ENCODE results near the gene MFSD12. TPM values are rescaled to one million over a fixed set of nuclear protein-coding genes. Genes with fewer than 3 reads are reported as not detected.
"Not testable (repeated sequence)": the region's sequence is repeated elsewhere in the genome, so short reads cannot be mapped to it uniquely, and the experiment has no call there.

MFSD12 gene
- total RNA-seq, 8 experiments from 2014 or later: 21.9 to 87.4 (median 44.0) TPM

GRCh38 chr19:3578390-3578789, 21.0 kb upstream of the MFSD12 start:
- in situ Hi-C loops (cut with MboI; ENCODE audit: low pct_unique_long_range_greater_than_20kb in 2 of 9, low sequenced_read_pairs in 9 of 9, unreplicated experiment in 9 of 9): no loop called here
- no peak overlapping the region for H3K27ac ChIP-seq
- WGBS, 10 experiments: 20 to 100% methylated on average over 1 to 2 of the region's 17 CpGs; no CpG with 5 or more reads in 8 of the 10 experiments
- H3K4me3 ChIP-seq: no peak overlapping the region
- peaks cover 7 to 19% of the 10 kb centered on the region in 2 donors for H3K4me1 ChIP-seq (replicated peaks in 1 of 2)
- ATAC-seq (replicated peaks in 6 of 8): no peak

- in situ Hi-C loops (cut with MboI; ENCODE audit: low pct_unique_long_range_greater_than_20kb in 2 of 9, low sequenced_read_pairs in 9 of 9, unreplicated experiment in 9 of 9): no loop called here
- peaks cover 7 to 19% of the 10 kb centered on the region in 2 donors for H3K4me1 ChIP-seq (replicated peaks in 1 of 2)
- no peak overlapping the region for H3K27ac ChIP-seq
- H3K4me3 ChIP-seq: no peak overlapping the region
- no peak for ATAC-seq (replicated peaks in 6 of 8)
- 97% methylated on average over 7 of the region's 60 CpGs; no CpG with 5 or more reads in 9 of the 10 experiments for WGBS, 10 experiments
Measured at GRCh38 chr19:3577723-3578344, 20.4 kb upstream of the MFSD12 start.

- Histone ChIP-seq H3K27ac (peak overlapping the region; percentile 21 to 68), H3K4me3 (peak overlapping the region; percentile 0 to 23 (median 6)), H3K4me1 (replicated peaks in 1 of 2) (peaks cover 11 to 22% of the 10 kb centered on the region in 2 donors)
- in situ Hi-C loops (cut with MboI; ENCODE audit: low pct_unique_long_range_greater_than_20kb in 2 of 9, low sequenced_read_pairs in 9 of 9, unreplicated experiment in 9 of 9): no loop called here
- WGBS, 10 experiments: 0 to 54% (median 36%) methylated on average over 1 to 9 of the region's 78 CpGs; no CpG with 5 or more reads in 6 of the 10 experiments
- ATAC-seq (replicated peaks in 6 of 8): peak; percentile 2 to 42 (median 18)
Measured at GRCh38 chr19:3576696-3577443, 19.5 kb upstream of the MFSD12 start.

- ATAC-seq (replicated peaks in 6 of 8): no peak
- Histone ChIP-seq H3K27ac (peak overlapping the region in 1 of 2 donors; percentile 68), H3K4me3 (peak overlapping the region in 1 of 5 donors; percentile 3), H3K4me1 (replicated peaks in 1 of 2) (peaks cover 12 to 22% of the 10 kb centered on the region in 2 donors)
- 43 to 85% (median 53%) methylated on average over 3 to 6 of the region's 29 CpGs; no CpG with 5 or more reads in 6 of the 10 experiments for WGBS, 10 experiments
- in situ Hi-C loops (cut with MboI; ENCODE audit: low pct_unique_long_range_greater_than_20kb in 2 of 9, low sequenced_read_pairs in 9 of 9, unreplicated experiment in 9 of 9): no loop called here
Measured at GRCh38 chr19:3575949-3576673, 18.7 kb upstream of the MFSD12 start.

- Histone ChIP-seq H3K4me1 (replicated peaks in 1 of 2) (peaks cover 12 to 19% of the 10 kb centered on the region in 2 donors), H3K4me3 (no peak overlapping the region), H3K27ac (no peak overlapping the region)
- in situ Hi-C loops (cut with MboI; ENCODE audit: low pct_unique_long_range_greater_than_20kb in 2 of 9, low sequenced_read_pairs in 9 of 9, unreplicated experiment in 9 of 9): no loop called here
- WGBS, 10 experiments: 60 to 100% (median 84%) methylated on average over 1 to 9 of the region's 19 CpGs; no CpG with 5 or more reads in 4 of the 10 experiments
- no peak for ATAC-seq (replicated peaks in 6 of 8)
Measured at GRCh38 chr19:3575260-3575741, 17.9 kb upstream of the MFSD12 start.

GRCh38 chr19:3573858-3574637, 16.7 kb upstream of the MFSD12 start:
- Histone ChIP-seq H3K4me1 (replicated peaks in 1 of 2) (peaks cover 12% of the 10 kb centered on the region in 2 donors), H3K27ac (no peak overlapping the region), H3K4me3 (peak overlapping the region; percentile 50 to 84 (median 75))
- in situ Hi-C loops (cut with MboI; ENCODE audit: low pct_unique_long_range_greater_than_20kb in 2 of 9, low sequenced_read_pairs in 9 of 9, unreplicated experiment in 9 of 9): loop anchor here in 1 of 9 experiments (25.0 kb wide), 1 partner anchor 138 kb away; the partner anchor contains the start of genes PIP5K1C and TJP3
- ATAC-seq (replicated peaks in 6 of 8): peak in 6 of 8 experiments; percentile 1 to 34 (median 14)
- 0 to 7% methylated on average over 1 to 5 of the region's 55 CpGs; no CpG with 5 or more reads in 8 of the 10 experiments for WGBS, 10 experiments

- H3K4me3 ChIP-seq: peak overlapping the region; percentile 50 to 84 (median 75)
- ATAC-seq (replicated peaks in 6 of 8): peak; percentile 3 to 10 (median 4)
- no CpG with 5 or more reads among the region's 60 CpGs for WGBS, 10 experiments
- peaks cover 12% of the 10 kb centered on the region in 2 donors for H3K4me1 ChIP-seq (replicated peaks in 1 of 2)
- no peak overlapping the region for H3K27ac ChIP-seq
- in situ Hi-C loops (cut with MboI; ENCODE audit: low pct_unique_long_range_greater_than_20kb in 2 of 9, low sequenced_read_pairs in 9 of 9, unreplicated experiment in 9 of 9): loop anchor here in 1 of 9 experiments (25.0 kb wide), 1 partner anchor 139 kb away; the partner anchor contains the start of genes PIP5K1C and TJP3
Measured at GRCh38 chr19:3573162-3573857, 15.9 kb upstream of the MFSD12 start.

- H3K4me1 ChIP-seq (replicated peaks in 1 of 2): peaks cover 12% of the 10 kb centered on the region in 2 donors
- H3K27ac ChIP-seq: no peak within 1 kb of the TSS
- in situ Hi-C loops (cut with MboI; ENCODE audit: low pct_unique_long_range_greater_than_20kb in 2 of 9, low sequenced_read_pairs in 9 of 9, unreplicated experiment in 9 of 9): loop anchor here in 1 of 9 experiments (25.0 kb wide), 1 partner anchor 139 kb away; the partner anchor contains the start of genes PIP5K1C and TJP3
- WGBS, 10 experiments: no CpG with 5 or more reads among the region's 30 CpGs
- peak within 1 kb of the TSS; percentile 50 to 84 (median 75) for H3K4me3 ChIP-seq
- ATAC-seq (replicated peaks in 6 of 8): no peak
Measured at GRCh38 chr19:3572855-3573161, 15.4 kb upstream of the MFSD12 start, which contains the start of gene HMG20B. HMG20B (plus strand) TSS chr19:3572944; CDS start chr19:3573310, 366 bp downstream.

GRCh38 chr19:3572132-3572854, 14.9 kb upstream of the MFSD12 start:
- in situ Hi-C loops (cut with MboI; ENCODE audit: low pct_unique_long_range_greater_than_20kb in 2 of 9, low sequenced_read_pairs in 9 of 9, unreplicated experiment in 9 of 9): loop anchor here in 1 of 9 experiments (25.0 kb wide), 1 partner anchor 140 kb away; the partner anchor contains the start of genes PIP5K1C and TJP3
- 0 to 80% (median 10%) methylated on average over 1 to 14 of the region's 48 CpGs; no CpG with 5 or more reads in 5 of the 10 experiments for WGBS, 10 experiments
- Histone ChIP-seq H3K4me1 (replicated peaks in 1 of 2) (peaks cover 12% of the 10 kb centered on the region in 2 donors), H3K4me3 (peak overlapping the region; percentile 34 to 84 (median 62)), H3K27ac (no peak overlapping the region)
- peak; percentile 82 to 95 (median 92) for ATAC-seq (replicated peaks in 6 of 8)

GRCh38 chr19:3570606-3571011, 13.2 kb upstream of the MFSD12 start:
- peaks cover 4 to 5% of the 10 kb centered on the region in 2 donors for H3K4me1 ChIP-seq (replicated peaks in 1 of 2)
- no peak for ATAC-seq (replicated peaks in 6 of 8)
- in situ Hi-C loops (cut with MboI; ENCODE audit: low pct_unique_long_range_greater_than_20kb in 2 of 9, low sequenced_read_pairs in 9 of 9, unreplicated experiment in 9 of 9): loop anchor here in 1 of 9 experiments (25.0 kb wide), 1 partner anchor 142 kb away; the partner anchor contains the start of genes PIP5K1C and TJP3
- WGBS, 10 experiments: 60 to 100% (median 96%) methylated on average over 1 to 6 of the region's 7 CpGs; no CpG with 5 or more reads in 3 of the 10 experiments
- H3K27ac ChIP-seq: no peak overlapping the region
- H3K4me3 ChIP-seq: no peak overlapping the region

- not testable (repeated sequence) for H3K4me1 ChIP-seq (replicated peaks in 1 of 2); H3K4me3 ChIP-seq; H3K27ac ChIP-seq; ATAC-seq (replicated peaks in 6 of 8)
- in situ Hi-C loops (cut with MboI; ENCODE audit: low pct_unique_long_range_greater_than_20kb in 2 of 9, low sequenced_read_pairs in 9 of 9, unreplicated experiment in 9 of 9): loop anchor here in 1 of 9 experiments (25.0 kb wide), 1 partner anchor 142 kb away; the partner anchor contains the start of genes PIP5K1C and TJP3
- 60 to 100% (median 91%) methylated on average over 1 to 11 of the region's 11 CpGs; no CpG with 5 or more reads in 1 of the 10 experiments for WGBS, 10 experiments
Measured at GRCh38 chr19:3570042-3570441, 12.7 kb upstream of the MFSD12 start.

Data from motor neuron (in vitro differentiated cells).